A172 (cell line): ENCODE data around the gene PPFIA1. TPM values are rescaled to one million over a fixed set of nuclear protein-coding genes. Genes with fewer than 3 reads are reported as not detected.

Experiments
- DNase-seq: peaks from one replicate; pipeline ENCODE4 v3.0.0-alpha.2; 2015; ENCODE audit warnings: low spot score
- total RNA-seq: library from RNA; depleted of rRNA; stranded (reverse); fragments of >200 nt; shearing (Covaris generic); gene quantifications from 2 replicates; pipeline ENCODE4 v1.2.3, GENCODE V29; 2014

Gene PPFIA1
- total RNA-seq, 1 experiment from 2014 or later = 65.9 TPM

DNA sequence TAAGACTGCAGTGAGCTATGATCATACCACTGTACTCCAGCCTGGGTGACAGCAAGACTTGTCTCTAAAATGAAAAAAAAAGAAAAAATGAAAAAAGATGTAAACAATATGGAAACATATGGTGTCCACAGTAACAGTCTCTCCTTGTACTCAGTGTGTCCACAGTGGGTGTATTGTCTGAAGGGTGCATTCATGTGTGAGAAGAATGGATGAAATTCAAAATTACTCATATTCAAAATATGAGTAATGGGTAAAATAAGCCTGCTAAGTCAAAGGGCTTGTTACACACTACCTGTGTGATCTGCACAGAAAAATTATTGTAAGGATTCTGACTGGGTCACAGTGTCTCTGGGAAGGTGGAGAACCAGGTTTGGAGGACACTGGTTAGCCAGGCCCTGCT, 26.9 kb downstream of the PPFIA1 start:
- no peak for DNase-seq

DNA sequence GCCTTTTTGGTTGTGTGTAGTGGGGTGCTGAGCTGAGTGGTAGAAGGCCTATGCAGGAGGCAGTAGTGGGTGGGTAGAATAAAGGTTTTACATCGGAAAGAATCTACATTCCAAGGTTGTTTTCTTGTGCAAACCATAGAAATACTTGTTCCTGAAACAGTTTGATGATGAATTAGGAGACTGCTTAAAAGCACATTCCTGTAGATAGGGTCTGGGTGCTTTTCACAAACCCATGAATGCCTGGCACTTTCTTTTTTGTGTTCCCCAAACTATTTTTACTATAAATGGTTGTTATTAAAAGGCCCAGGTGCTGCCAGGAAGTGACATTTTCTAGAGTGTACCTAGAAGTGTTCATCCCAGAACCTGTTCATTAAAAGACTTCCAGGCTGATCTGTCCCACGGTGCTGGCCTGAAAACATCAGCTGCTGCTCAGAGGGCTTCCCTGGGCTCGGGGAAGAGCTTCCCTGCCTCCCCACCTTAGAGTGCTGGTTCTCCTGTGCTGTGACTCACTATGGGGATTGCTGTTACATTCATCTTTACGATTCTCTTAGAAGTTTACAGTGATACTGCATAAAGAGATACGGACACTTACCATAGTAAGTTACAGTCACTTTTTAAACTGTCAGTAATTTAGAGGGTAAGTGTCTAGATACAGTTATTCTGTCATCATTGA, 27.9 kb downstream of the PPFIA1 start:
- DNase-seq = no peak

DNA sequence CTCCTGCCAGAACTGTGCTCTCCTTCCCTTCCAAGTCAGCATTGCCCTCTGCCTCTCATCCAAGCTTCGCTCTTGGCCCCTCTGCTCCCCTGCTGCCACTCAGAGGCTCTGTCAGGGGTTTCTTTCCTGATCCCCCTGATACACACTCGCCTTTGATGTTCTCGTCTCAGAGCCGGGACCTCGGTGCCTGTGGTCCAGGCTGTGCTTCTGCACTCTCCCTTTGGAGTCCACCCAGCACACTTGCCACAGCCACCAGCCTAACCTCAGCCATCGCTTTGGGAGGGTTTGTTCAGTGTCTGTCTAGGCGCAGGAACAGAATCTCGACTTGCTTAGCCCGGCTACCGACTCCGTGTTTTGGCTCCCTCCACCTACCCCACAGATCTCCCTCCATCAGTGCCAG, 29.1 kb downstream of the PPFIA1 start:
- no peak for DNase-seq

DNA sequence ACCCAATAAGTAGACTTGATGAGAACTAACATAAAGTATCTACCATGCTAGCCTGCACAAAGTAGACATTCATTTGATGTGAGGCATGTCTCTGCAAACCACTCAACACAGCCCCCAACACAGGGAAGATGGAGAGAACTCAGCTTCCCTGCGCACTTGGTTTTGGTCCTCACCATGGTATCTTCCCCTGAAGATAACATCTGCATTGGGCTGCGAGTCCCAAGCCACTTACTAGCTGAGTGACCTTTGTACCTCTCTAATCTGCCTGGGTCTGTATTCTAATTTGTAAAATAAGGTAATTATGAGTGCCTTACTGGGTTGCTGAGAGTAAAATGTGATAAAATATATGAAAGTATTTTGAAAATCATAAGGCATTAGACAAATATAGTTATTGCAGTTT, 30.7 kb downstream of the PPFIA1 start:
- DNase-seq = no peak

DNA sequence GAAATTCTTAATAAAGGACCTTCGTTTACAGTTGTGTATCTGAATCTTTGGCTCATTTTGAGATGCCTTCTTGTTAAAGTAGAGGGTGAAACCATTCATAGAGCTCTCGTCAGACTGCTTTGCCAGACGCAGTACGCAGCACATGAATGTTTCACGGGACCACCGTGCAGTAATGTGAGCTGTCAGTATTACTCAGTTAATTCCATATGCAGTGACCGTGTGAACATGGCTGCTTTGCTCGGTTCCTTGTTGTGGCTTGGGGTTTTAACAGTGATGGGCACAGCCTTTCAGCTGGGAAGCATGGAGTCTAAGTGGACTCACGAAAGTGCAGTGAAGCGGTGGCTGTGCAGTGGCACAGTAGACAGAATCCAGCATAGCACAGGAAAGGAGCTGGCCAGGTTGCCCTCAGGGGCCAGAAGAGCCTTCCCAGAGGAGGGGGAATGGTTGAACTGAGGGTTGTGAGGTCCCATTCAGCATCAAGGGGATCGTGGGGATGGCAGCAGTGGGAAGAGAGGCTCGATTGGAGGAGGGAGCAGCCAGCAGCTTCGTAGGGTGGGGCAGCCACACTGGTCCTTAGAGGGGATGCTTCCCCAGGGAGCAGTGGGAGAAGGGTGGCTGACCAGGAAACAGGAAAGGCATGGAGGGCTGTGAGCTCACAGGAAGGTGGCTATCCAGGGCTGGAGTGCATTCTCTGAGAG, 31.4 kb downstream of the PPFIA1 start:
- DNase-seq = no peak

DNA sequence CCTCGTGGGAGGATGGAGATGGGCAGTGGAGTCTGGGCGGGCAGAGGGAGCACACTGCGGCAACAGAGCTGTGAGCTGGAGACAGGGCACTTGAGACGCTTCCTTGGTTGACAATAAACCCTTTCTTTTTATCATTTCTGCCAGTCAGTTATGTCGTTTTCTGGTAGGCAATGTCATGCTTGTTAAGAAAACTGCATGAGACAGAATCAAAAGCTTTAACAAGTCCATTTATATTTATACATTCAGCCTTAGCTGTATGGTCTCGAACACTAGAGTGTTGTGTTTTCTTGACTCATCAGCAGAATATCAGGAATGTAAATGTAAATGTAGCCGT, 31.9 kb downstream of the PPFIA1 start:
- DNase-seq = no peak

DNA sequence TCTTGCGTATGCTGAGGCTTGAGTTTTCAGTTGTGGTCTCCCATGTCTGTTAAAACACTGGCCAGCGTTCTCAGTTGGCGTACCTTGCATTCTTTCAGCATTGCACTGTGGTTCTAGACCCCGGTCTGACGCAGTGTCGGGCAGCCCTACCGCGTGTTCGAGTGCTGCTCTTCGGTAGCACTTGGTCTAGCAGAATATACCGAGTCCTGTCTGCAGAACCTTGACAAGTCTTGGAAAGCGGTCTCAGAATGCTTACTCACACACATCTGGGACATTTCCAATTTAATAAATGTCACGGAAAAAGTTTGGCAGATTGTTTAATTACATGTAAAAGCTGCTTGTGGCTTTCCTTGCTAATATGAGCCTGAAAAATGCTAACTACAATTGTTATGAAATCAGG, 32.6 kb downstream of the PPFIA1 start:
- DNase-seq = no peak

DNA sequence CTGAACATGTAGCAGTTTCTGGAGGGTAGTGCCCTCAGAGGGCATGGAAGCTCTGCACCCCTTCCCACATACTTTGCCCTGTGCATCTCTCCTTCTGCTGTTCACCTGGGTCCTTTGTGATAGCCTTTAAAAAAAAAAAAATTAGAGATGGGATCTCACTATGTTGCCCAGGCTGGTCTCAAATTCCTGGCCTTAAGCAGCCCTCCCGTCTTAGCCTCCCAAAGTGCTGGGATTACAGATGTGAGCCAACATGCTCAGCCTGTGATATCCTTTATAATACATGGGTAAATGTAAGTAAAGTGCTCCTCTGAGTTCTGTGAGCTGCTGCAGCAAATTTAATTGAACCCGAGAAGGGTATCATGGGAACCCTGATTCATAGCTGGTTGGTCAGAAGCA, 33.7 kb downstream of the PPFIA1 start:
- no peak for DNase-seq

DNA sequence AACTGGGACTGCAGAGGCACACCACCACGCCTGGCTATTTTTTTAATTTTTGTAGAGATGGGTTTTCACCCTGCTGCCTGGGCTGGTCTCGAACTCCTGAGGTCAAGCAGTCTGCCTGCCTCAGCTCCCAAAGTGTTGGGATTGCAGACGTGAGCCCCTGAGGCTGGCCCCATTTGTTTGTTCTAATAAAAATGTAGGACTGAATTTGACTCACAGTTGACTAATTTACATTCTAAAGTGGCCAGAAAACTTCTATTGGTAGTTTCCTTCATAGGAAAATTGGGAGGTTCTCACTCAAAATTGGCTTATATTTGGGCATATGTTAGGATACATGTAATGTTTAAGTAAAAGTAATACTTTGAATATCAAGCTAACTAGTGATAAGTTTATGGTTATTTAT, 35.0 kb downstream of the PPFIA1 start:
- DNase-seq = no peak

DNA sequence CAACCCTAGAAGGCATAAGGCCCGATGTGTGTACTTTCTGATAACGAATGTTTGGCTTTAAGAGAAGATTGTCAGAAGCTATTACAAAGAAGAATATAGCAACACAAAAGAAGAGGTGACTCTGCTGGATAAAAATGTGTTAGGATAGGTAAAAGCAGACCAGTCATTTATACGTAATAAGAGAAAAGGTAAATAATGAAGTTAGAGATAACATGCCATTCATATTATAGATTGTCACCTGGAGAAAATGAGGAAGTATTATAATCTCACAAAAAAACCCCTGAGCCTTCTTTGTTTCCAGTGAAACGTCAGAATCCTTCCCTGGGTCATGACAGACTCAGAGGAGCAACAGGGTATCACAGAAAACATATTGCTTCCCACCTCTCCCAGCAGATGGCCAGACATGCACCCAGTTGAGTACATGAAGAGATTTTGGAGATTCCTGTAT, 36.1 kb downstream of the PPFIA1 start:
- DNase-seq = no peak

DNA sequence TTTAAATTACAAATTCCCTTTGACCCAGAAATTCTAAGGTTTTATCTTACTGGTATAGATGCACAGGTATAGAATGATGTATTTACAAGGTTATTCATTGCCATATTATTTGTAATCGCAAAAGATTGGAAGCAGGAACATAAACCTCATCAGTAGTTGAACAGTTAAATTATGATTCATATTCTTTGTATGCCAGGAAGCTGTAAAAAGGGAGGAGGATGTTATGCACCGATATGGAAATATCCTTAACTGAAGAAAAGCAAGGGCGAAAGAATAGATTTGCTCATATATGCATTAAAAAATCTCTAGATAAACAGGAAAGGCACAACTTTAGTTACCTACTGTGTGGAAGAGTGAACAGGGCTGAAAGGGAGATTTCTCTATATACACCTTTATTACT, 36.7 kb downstream of the PPFIA1 start:
- no peak for DNase-seq

DNA sequence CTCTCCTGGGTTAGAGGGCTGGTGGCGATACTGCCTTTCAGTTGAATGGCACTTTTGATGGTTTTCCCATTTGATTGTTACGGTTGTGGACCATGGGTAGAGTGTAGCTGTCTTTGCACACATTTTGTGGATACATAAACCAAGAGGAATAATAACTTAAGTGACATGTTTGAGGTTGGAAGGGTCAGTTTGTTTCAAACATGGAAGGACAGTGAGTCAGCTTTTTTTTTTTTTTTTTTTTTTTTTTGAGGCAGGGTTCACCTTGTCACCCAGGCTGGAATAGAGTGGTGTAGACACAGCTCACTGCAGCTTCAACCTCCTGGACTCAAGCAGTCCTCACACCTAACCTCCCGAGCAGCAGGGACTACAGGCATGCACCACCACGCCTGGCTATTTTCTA, 41.1 kb downstream of the PPFIA1 start:
- no peak for DNase-seq

DNA sequence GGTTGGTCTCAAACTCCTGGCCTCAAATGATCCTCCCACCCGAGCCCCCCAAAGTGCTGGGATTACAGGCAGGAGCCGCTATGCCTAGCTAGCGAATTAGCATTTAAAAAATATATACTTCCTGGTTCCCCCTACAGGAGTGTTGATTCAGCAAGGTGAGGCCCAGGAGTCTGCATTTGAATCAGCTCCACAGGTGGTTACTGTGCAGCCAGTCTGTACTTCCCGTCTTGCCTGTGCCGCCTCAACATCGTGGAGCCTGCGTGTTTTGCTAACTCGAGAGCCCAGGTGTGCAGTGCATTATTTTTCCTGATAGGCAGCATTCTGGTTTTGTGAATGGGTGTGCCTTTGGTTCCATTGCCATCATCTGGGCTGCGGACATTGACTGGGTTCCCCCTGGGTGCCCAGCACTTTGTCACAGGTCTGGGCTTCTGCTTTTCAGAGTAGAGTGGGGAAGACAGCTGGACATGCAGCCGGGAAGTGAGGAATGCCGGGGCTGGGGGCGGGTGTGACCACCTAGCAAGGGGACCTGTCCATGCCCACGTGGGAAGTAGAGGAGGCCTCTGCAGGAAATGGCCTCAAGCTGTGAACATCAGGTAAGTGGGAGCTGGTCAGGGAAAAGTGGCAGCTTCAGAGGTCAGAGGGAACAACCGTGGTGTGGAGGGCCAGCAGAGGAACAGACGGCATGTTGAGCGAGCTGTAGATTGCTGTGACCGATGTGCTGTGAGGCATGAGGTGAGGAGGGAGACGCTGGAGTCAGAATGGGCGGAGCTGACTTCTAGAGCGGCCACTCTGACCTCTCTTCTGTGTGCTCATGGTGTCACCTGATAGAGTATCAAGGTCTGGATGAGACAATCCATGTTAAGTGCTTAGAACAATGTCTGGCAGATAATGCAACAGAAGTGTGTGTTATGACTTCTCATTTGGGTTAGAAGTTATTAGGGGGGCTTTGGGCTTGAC, 42.2 kb downstream of the PPFIA1 start:
- no peak for DNase-seq

DNA sequence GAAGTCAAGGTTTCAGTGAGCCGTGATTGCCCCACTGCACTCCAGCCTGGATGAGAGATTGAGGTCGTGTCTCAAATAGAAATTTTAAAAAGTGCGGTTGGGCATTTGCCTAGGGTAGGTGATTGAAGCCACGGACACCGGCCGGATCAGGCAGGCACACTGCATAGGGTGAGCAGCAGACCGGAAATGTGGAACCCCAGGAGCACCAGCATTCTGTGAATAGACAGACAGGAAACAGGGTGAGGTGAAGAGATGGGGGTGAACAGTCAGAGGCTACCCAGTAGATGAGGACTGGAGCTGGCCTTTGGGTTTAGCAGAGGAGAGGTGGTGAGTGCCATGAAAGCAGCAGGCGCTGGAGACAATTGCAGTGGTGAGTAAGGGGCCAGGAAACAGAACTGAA, 43.5 kb downstream of the PPFIA1 start:
- DNase-seq = no peak

DNA sequence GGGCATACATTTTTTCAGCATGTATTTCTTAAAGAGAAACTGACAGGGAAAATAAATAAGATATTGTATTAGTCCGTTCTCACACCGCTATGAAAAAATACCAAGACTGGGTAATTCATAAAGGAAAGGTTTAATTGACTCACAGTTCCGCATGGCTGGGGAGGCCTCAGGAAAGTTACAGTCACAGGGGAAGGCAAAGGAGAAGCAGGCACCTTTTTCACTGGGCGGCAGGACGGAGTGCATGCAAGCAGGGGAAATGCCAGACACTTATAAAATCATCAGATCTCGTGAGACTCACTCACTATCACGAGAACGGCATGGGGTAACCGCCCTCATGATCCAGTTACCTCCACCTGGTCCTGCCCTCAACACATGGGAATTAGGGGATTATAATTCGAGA, 44.2 kb downstream of the PPFIA1 start:
- DNase-seq = no peak

DNA sequence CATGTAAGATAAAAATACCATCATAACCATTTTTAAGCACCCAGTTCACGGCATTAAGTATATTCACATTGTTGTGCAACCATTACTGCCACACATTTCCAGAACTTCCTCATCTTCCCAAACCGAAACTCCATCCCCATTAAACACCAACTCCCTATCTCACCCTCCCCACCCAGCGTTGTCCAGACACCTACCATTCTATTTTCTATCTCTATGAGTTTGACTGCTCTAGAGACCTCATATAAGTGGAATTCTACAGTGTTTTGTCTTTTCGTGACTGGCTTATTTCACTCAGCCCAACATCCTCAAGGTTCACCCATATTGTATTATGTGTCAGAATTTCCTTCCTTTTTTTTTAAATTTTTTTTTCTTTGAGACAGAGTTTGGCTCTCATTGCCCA, 45.2 kb downstream of the PPFIA1 start:
- no peak for DNase-seq

DNA sequence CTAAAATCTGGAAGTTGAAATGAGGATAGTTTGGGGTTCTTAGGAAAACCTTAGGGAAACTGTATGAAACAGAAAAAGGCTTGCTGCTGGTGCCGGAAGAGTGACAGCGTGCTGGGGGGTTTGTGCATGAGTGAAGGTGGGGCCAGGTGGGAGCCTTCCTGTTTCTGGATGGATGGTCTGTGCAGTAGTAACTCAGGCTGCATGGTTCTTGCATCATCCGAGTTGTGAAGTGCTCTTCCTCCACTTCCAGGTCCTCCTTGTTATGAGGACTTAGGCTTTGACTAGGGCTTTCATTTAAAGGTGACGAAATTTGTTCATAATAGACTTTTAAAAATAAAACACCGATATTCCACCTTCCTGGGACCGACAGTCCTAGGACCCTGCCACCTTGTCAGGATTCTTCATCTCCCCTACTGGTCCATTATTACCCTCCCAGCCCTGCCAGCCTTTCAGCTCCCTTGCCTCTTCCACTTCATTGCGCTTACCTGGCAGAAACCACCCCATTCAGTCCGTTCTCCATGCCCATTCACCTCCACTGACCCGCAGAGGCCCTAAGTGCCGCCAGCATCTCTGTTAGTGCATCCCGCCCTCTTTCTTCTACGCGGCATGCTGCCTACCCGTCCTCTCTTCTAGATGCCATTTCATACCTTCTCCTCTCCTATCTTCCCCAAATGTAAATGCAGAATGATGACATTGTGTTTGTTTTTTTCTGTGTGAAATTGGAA, 47.3 kb downstream of the PPFIA1 start:
- DNase-seq = no peak

DNA sequence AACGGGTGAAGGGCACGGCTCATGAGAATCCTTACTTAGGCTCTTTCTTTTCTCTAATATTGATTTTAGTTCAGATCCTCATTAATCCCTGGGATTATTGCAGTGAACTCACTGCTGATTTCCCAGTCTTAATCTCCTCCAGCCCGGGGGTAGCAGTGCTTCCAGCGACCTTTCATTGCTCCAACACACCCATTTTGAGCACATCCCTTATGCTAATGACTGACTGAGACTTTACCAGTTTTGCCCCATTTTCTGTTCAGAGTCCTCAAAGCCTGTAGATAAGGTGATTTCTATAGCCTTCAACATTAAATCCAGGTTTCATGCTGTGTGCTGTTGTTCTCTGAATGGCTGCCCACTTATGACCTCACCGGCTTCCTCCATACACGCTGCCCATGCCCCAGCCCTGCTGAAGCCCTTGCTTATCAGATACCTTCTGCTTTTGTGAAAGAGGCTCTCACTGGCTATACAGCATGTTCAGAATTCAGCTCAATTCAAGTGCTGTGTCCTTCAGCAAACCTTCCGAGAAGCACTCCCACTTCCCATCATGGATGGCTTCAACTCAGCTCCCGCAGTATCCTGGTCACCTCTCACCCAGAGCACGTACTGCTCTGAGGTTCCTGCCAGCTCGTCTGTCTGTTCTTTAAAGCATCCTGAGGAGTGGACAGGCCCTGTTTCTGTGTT, 49.0 kb downstream of the PPFIA1 start:
- DNase-seq = no peak

DNA sequence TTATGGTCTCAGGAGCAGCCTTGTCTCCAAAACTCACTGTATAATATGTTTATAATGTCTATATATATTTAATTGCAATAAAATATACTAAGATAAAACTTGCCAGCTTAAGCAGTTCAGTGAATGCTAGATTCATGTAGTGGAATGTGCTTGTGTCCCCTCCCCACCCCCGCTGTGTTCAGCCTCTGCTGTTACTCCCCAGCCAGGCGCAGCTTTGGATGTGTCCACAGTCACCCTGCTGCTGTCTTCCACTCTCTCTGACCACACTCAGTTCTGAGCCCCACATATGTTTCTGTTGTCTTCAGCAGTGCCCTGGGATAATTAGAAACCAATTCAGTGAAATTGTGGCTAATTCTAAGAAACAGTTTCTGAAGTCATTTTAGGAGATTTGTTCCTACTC, 52.2 kb downstream of the PPFIA1 start:
- no peak for DNase-seq

DNA sequence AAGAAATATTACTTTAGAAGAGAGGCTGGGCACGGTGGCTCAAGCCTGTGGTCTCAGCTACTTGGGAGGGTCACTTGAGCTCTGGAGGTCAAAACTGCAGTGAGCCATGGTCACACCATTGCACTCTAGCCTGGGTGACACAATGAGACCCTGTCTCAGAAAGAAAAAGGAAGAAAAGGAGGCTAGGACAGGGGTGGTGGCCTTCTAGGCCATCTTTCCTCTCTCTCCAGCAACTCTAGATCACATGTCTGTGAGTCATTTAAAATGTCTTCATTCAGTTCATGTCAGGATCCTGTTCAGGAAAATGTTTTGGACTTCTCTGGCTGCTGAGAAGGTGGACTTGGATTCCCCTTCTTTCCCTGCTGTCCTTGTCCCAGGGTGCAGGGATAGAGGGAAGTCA, 53.3 kb downstream of the PPFIA1 start:
- DNase-seq = peak; percentile 28

DNA sequence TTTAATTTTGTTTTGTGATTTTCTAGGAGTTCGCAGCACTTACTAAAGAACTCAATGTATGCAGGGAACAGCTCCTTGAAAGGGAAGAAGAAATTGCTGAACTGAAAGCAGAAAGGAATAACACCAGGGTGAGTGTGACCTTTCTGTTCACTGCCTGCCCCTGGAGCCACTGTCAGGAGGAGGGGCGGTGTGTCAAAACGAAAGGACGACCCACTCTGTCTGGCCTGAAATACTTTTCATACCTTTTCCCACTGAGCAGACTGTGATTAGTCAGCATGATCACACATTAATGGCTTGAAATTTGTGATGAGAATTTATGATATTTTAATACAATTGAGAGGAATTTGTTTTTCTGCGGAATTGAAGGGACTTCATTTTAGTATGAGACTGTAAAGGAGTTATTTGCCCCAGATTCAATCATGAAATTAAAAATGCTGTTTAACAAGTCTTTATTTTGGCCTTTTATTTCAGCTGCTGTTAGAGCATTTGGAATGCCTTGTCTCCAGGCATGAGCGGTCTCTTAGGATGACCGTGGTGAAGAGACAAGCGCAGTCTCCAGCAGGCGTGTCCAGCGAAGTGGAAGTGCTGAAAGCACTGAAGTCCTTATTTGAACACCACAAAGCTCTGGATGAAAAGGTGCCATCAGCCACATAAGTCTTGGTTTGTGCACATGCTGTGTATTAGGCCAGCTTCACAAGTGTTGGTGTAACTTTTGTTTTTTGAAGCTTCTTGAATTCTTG, 54.1 kb downstream of the PPFIA1 start:
- no peak for DNase-seq
